Measurements from ENCODE around the gene SLK.

- no peak for TF ChIP-seq EZH2phosphoT487 (IDR thresholded peaks at IDR 0.05; ENCODE audit: borderline replicate concordance, low read depth, low read length)
- TF ChIP-seq, protein P1, sequence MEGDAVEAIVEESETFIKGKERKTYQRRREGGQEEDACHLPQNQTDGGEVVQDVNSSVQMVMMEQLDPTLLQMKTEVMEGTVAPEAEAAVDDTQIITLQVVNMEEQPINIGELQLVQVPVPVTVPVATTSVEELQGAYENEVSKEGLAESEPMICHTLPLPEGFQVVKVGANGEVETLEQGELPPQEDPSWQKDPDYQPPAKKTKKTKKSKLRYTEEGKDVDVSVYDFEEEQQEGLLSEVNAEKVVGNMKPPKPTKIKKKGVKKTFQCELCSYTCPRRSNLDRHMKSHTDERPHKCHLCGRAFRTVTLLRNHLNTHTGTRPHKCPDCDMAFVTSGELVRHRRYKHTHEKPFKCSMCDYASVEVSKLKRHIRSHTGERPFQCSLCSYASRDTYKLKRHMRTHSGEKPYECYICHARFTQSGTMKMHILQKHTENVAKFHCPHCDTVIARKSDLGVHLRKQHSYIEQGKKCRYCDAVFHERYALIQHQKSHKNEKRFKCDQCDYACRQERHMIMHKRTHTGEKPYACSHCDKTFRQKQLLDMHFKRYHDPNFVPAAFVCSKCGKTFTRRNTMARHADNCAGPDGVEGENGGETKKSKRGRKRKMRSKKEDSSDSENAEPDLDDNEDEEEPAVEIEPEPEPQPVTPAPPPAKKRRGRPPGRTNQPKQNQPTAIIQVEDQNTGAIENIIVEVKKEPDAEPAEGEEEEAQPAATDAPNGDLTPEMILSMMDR (conservative IDR thresholded peaks at IDR 0.05; ENCODE audit: low read length), result no peak
Measured at GRCh38 chr10:103951942-103952341, 15.0 kb upstream of the SLK start.
